Measurements from ENCODE around the gene SMARCA1. TPM values are rescaled to one million over a fixed set of nuclear protein-coding genes. Genes with fewer than 3 reads are reported as not detected.
"Not testable (repeated sequence)": the region's sequence is repeated elsewhere in the genome, so short reads cannot be mapped to it uniquely, and the experiment has no call there.

The SMARCA1 gene
- total RNA-seq = under 1 TPM in 1 of 2 donors, not detected in 1; 0.07 TPM
- 0.15 to 1.6 reads per million in 2 donors for total RNA-seq

DNA sequence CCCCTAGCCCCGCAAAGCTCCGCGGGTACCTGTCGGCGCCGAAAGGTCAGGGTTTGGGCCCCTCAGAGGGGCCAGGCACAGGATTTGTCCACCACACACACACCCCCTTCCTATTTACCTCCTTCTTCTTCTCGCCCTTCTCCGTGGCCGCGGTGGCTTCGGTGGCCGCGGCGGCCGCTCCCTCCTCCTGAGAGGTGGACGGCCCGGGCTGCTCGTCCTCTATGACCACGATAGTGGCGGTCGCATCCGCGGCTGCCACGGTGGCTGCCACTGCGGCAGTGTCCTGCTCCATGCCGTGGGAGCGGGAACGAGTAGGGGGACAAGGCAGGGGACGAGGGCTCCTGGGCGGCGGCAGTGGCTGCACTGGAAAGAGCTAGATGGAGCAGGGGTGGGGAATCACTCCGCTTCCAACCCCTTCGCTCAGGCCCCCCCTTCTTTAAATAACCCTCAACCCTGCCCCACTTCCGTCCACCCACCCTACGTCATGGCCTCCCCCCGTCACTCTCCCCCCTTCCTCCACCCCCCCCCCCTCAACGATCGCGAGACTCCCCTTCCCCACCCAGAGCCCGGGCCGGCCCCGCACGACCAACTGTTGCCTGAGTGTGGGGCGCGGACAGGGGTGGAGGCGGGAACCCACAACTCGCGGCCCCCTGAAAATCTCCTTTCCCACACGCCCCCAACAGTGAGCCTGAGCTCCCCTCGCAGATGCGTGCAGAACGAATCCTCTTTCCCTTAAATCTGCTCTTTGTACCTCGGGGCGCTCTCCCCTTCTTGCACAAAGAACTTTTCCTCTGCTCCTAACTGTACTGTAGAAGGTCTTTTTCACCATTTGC, at the start of gene SMARCA1:
Gene SMARCA1, minus strand, starts transcription at position 412 of the 833 bp plus-strand sequence. Its CDS starts 120 bp downstream, at position 292.
- DNase-seq (no peak), ATAC-seq (no peak)
- H3K9me3 ChIP-seq (ENCODE audit: control insufficient read depth, low read length, poor library complexity, severe bottlenecking) = no peaks in the 10 kb centered on the region
- H3K4me3 Mint-ChIP-seq = peak within 1 kb of the TSS; percentile 85
- peaks cover 7% of the 10 kb centered on the region for H3K4me1 Mint-ChIP-seq
- H3K36me3 Mint-ChIP-seq (ENCODE audit: low read depth) = no peaks in the 10 kb centered on the region
- no peak within 1 kb of the TSS for H3K27ac Mint-ChIP-seq
- H3K27me3 Mint-ChIP-seq = no peaks in the 10 kb centered on the region

DNA sequence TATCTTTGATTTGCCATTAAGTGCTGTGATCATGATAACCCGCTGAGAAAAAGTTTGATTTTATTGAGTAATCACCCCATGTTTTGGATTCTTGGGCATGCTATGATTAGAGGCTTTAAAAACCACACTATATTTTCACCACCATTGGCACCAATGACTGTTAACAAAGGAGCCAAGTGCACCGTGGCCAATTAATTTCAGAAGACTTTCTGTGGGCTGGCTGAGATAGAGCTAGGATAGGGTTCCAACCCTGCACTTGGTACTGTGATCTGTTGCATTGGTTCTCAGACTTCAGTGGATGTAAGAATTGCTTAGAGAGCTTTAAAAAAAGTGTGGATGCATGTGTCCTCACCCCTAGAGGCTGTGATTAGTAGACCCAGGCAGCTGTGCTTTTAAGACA, 49.1 kb upstream of the SMARCA1 start:
- DNase-seq (no peak), ATAC-seq (no peak)
- H3K4me1 Mint-ChIP-seq = no peaks in the 10 kb centered on the region
- peaks cover 3% of the 10 kb centered on the region for H3K36me3 Mint-ChIP-seq (ENCODE audit: low read depth)
- H3K4me3 Mint-ChIP-seq = no peak overlapping the region
- no peak overlapping the region for H3K27ac Mint-ChIP-seq
- no peaks in the 10 kb centered on the region for H3K9me3 ChIP-seq (ENCODE audit: control insufficient read depth, low read length, poor library complexity, severe bottlenecking)
- H3K27me3 Mint-ChIP-seq = no peaks in the 10 kb centered on the region

- peaks cover 4% of the 10 kb centered on the region for H3K36me3 Mint-ChIP-seq (ENCODE audit: low read depth)
- H3K27me3 Mint-ChIP-seq = no peaks in the 10 kb centered on the region
- no peak overlapping the region for H3K27ac Mint-ChIP-seq
- H3K4me3 Mint-ChIP-seq = no peak overlapping the region
- ATAC-seq = no peak
- no peak for DNase-seq
- H3K4me1 Mint-ChIP-seq = peaks cover 9% of the 10 kb centered on the region
- H3K9me3 ChIP-seq (ENCODE audit: control insufficient read depth, low read length, poor library complexity, severe bottlenecking) = no peaks in the 10 kb centered on the region
These were observed 45.1 kb upstream of the SMARCA1 start for GRCh38 chrX:129568349-129568748.

- H3K9me3 ChIP-seq (ENCODE audit: control insufficient read depth, low read length, poor library complexity, severe bottlenecking) = no peaks in the 10 kb centered on the region
- no peak overlapping the region for H3K4me3 Mint-ChIP-seq
- H3K27me3 Mint-ChIP-seq = no peaks in the 10 kb centered on the region
- DNase-seq (no peak), ATAC-seq (no peak)
- peaks cover 9% of the 10 kb centered on the region for H3K4me1 Mint-ChIP-seq
- no peak overlapping the region for H3K27ac Mint-ChIP-seq
- peaks cover 13% of the 10 kb centered on the region for H3K36me3 Mint-ChIP-seq (ENCODE audit: low read depth)
These were observed 42.8 kb upstream of the SMARCA1 start for GRCh38 chrX:129566073-129566472.

- DNase-seq = no peak
These were observed 41.9 kb upstream of the SMARCA1 start for GRCh38 chrX:129565046-129565650.

DNA sequence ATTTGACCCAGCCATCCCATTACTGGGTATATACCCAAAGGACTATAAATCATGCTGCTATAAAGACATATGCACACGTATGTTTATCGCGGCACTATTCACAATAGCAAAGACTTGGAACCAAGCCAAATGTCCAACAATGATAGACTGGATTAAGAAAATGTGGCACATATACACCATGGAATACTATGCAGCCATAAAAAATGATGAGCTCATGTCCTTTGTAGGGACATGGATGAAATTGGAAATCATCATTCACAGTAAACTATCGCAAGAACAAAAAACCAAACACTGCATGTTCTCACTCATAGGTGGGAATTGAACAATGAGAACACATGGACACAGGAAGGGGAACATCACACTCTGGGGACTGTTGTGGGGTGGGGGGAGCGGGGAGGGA, 41.1 kb upstream of the SMARCA1 start:
- not testable (repeated sequence) for H3K27ac Mint-ChIP-seq; H3K4me3 Mint-ChIP-seq; H3K27me3 Mint-ChIP-seq; H3K4me1 Mint-ChIP-seq; DNase-seq; ATAC-seq; H3K9me3 ChIP-seq (ENCODE audit: control insufficient read depth, low read length, poor library complexity, severe bottlenecking)
- H3K36me3 Mint-ChIP-seq (ENCODE audit: low read depth) = peaks cover 13% of the 10 kb centered on the region

More at GRCh38 chrX:129565046-129565650, 41.9 kb upstream of the SMARCA1 start:
- Mint-ChIP-seq H3K27me3 (no peaks in the 10 kb centered on the region), H3K4me3 (no peak overlapping the region), H3K36me3 (ENCODE audit: low read depth) (peaks cover 13% of the 10 kb centered on the region), H3K27ac (no peak overlapping the region), H3K4me1 (peaks cover 9% of the 10 kb centered on the region)
- ATAC-seq = no peak
- no peaks in the 10 kb centered on the region for H3K9me3 ChIP-seq (ENCODE audit: control insufficient read depth, low read length, poor library complexity, severe bottlenecking)

- DNase-seq (no peak), ATAC-seq (no peak)
- Mint-ChIP-seq H3K4me3 (no peak overlapping the region), H3K27me3 (no peaks in the 10 kb centered on the region), H3K36me3 (ENCODE audit: low read depth) (peaks cover 13% of the 10 kb centered on the region), H3K4me1 (peaks cover 9% of the 10 kb centered on the region), H3K27ac (no peak overlapping the region)
- no peaks in the 10 kb centered on the region for H3K9me3 ChIP-seq (ENCODE audit: control insufficient read depth, low read length, poor library complexity, severe bottlenecking)
These were observed 38.2 kb upstream of the SMARCA1 start for GRCh38 chrX:129561453-129561852.

DNA sequence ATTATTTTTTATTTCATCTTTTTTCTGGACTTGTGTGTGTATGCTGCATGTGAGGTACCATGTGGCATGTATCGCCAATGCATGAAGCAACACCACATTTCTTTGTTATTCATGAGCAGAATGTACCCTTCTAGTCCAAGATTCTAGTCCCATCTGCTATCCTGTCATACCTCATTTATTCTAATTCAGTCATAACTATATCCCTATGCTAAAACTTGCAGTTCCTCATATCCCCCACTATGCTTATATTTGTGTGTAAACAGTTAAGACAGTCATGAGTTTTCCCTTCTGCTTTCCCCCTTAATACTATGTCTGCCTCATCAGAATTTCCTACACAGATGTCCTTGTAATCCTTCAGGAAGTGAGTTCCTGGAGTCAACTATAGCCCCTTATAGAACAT, 36.5 kb upstream of the SMARCA1 start:
- H3K27ac Mint-ChIP-seq = no peak overlapping the region
- no peaks in the 10 kb centered on the region for H3K9me3 ChIP-seq (ENCODE audit: control insufficient read depth, low read length, poor library complexity, severe bottlenecking)
- no peak overlapping the region for H3K4me3 Mint-ChIP-seq
- peaks cover 8% of the 10 kb centered on the region for H3K36me3 Mint-ChIP-seq (ENCODE audit: low read depth)
- ATAC-seq (no peak), DNase-seq (no peak)
- no peaks in the 10 kb centered on the region for H3K27me3 Mint-ChIP-seq
- H3K4me1 Mint-ChIP-seq = no peaks in the 10 kb centered on the region

DNA sequence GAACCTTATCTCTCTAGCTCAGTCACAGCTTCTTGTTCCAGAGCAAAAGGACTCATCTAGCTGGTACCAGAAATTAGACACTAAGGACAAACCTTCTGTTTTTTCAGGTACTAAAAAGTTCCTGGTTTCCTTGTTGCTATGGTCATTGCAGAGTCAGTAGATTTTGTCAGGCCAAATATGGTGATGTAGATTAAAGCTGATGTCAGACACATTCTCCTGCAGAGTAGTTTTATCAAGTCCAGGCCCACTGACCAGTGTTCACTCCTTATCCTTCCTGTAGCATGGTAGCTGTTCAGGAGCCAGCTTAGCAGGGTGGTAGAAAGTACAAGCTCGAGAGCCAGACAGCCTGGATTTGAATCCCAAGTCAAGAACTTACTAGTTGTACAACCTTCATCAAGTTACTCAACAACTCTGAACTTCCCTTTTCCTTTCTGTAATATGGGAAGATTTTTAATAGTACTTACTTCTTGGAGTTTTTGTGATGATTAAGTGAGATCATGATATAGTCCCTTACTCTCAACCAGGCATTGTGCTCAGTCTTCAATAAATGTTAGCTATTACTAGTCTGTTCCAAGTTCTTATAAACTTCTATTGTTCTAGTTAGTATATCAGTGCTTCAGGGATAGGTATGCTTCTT, 34.7 kb upstream of the SMARCA1 start:
- no peak overlapping the region for H3K27ac Mint-ChIP-seq
- H3K36me3 Mint-ChIP-seq (ENCODE audit: low read depth) = peaks cover 8% of the 10 kb centered on the region
- H3K4me3 Mint-ChIP-seq = no peak overlapping the region
- no peak for DNase-seq
- no peak for ATAC-seq
- no peaks in the 10 kb centered on the region for H3K9me3 ChIP-seq (ENCODE audit: control insufficient read depth, low read length, poor library complexity, severe bottlenecking)
- no peaks in the 10 kb centered on the region for H3K4me1 Mint-ChIP-seq
- no peaks in the 10 kb centered on the region for H3K27me3 Mint-ChIP-seq

GRCh38 chrX:129556806-129557315, 33.6 kb upstream of the SMARCA1 start:
- no peaks in the 10 kb centered on the region for H3K27me3 Mint-ChIP-seq
- no peak for ATAC-seq
- no peak for DNase-seq

DNA sequence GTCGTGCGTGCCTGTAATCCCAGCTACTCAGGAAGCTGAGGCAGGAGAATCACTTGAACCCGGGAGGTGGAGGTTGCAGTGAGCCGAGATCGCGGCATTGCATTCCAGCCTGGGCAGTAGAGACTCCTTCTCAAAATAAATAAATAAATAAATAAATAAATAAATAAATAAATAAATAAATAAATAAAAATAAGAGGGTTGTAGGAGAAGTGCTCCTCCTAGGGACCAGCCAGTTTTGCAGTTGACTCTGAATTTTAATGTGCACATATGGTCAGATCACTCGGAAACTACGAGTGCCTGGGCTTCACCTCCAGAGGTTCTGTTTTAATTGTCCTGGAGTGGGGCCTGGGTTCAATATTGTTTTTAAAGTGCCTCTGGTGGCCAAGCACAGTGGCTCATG, 31.5 kb upstream of the SMARCA1 start:
- not testable (repeated sequence) for H3K4me3 Mint-ChIP-seq; H3K27me3 Mint-ChIP-seq; H3K4me1 Mint-ChIP-seq; H3K27ac Mint-ChIP-seq; ATAC-seq; H3K36me3 Mint-ChIP-seq (ENCODE audit: low read depth); H3K9me3 ChIP-seq (ENCODE audit: control insufficient read depth, low read length, poor library complexity, severe bottlenecking); DNase-seq

More at GRCh38 chrX:129556806-129557315, 33.6 kb upstream of the SMARCA1 start:
- H3K4me3 Mint-ChIP-seq = no peak overlapping the region
- no peaks in the 10 kb centered on the region for H3K36me3 Mint-ChIP-seq (ENCODE audit: low read depth)
- H3K27ac Mint-ChIP-seq = no peak overlapping the region
- no peaks in the 10 kb centered on the region for H3K9me3 ChIP-seq (ENCODE audit: control insufficient read depth, low read length, poor library complexity, severe bottlenecking)
- no peaks in the 10 kb centered on the region for H3K4me1 Mint-ChIP-seq

DNA sequence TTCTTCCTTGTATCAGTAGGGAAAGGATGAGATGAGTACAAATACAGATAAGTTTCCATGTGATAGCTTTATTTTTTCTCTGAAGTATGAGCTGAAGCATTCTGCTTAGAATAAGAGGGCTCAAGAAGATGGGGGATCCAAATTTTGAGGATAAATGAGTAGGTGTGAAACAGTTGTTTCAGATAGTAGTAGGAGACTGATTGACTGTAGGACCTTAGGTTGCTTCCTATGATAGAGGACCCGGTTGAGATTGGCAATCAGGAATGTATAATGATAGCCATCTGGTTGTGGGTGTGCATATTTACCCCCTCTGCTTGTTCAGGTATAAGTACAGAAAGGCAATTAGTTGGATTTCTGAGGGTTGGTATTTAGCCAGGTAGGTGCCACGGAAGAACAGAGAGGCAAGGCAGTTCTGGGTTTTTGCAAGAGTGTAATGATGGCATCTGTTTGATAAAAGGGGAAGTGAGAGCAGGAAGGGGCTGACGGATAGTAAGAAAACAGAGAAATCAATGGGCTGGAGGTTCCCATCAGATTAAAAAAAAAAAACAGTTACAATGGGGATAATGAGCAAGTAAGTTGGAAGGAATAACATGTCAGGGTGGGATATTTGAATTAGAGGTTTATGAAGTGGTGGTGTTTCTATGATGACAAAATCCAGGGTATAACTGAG, 30.5 kb upstream of the SMARCA1 start:
- Mint-ChIP-seq H3K4me1 (no peaks in the 10 kb centered on the region), H3K27me3 (no peaks in the 10 kb centered on the region), H3K27ac (no peak overlapping the region), H3K36me3 (ENCODE audit: low read depth) (no peaks in the 10 kb centered on the region), H3K4me3 (no peak overlapping the region)
- H3K9me3 ChIP-seq (ENCODE audit: control insufficient read depth, low read length, poor library complexity, severe bottlenecking) = no peaks in the 10 kb centered on the region
- ATAC-seq (no peak), DNase-seq (no peak)

GRCh38 chrX:129549124-129549523, 25.8 kb upstream of the SMARCA1 start:
- Mint-ChIP-seq H3K36me3 (ENCODE audit: low read depth) (no peaks in the 10 kb centered on the region), H3K4me1 (no peaks in the 10 kb centered on the region), H3K4me3 (no peak overlapping the region), H3K27ac (peak overlapping the region; percentile 21), H3K27me3 (no peaks in the 10 kb centered on the region)
- ATAC-seq (no peak), DNase-seq (no peak)
- H3K9me3 ChIP-seq (ENCODE audit: control insufficient read depth, low read length, poor library complexity, severe bottlenecking) = no peaks in the 10 kb centered on the region

Measured in T-helper 17 cell (primary cell).